Cardiac muscle cell (in vitro differentiated cells and primary cell): Measurements from ENCODE around the gene SLAMF6. TPM values are rescaled to one million over a fixed set of nuclear protein-coding genes. Genes with fewer than 3 reads are reported as not detected.

Source experiments
- DNase-seq, 2 donors: peaks; one replicate each; pipeline versions ENCODE4 v3.0.0 to v3.0.0-alpha.2; 2010 to 2017; ENCODE audit warnings: low read depth in 1 of 2, low spot score in 1 of 2
- H3K27ac ChIP-seq: fragments of 200-600 bp; sonication (generic); 2 replicates; pipeline ENCODE4 v1.5.1; 2016
- H3K27me3 ChIP-seq: fragments of 200-600 bp; sonication (generic); 2 replicates; pipeline ENCODE4 v1.6.0; 2016; ENCODE audit warnings: control low read depth
- H3K36me3 ChIP-seq: fragments of 200-600 bp; sonication (generic); 2 replicates; pipeline ENCODE4 v1.5.1; 2016; ENCODE audit warnings: control low read depth
- H3K4me1 ChIP-seq: fragments of 200-600 bp; sonication (generic); 2 replicates; pipeline ENCODE4 v1.8.1; 2017; ENCODE audit warnings: low read depth, mild to moderate bottlenecking, mixed run types
- H3K4me3 ChIP-seq: fragments of 200-600 bp; sonication (generic); 2 replicates; pipeline ENCODE4 v1.5.1; 2016; ENCODE audit warnings: mild to moderate bottlenecking
- H3K9me3 ChIP-seq: fragments of 200-600 bp; sonication (generic); 2 replicates; pipeline ENCODE4 v1.5.1; 2017; ENCODE audit warnings: low read depth, mild to moderate bottlenecking, control low read depth
- CTCF ChIP-seq: IDR thresholded peaks from 2 replicates; pipeline ENCODE4 v1.5.1; 2012; ENCODE audit warnings: low read depth, mild to moderate bottlenecking, low read length
- polyA plus RNA-seq: library from polyadenylated mRNA; unstranded; fragments of >200 nt; fragmentation: Nextera tagmentation; extraction: Ambion mirVana; gene quantifications from 2 replicates; pipeline ENCODE4 v1.2.1, GENCODE V29; 2016
- total RNA-seq: library from RNA; depleted of rRNA; stranded (reverse); fragments of >200 nt; gene quantifications from 2 replicates; pipeline ENCODE4 v1.2.3, GENCODE V29; 2016

The SLAMF6 gene
- total and polyA plus RNA-seq, 2 experiments from 2014 or later, result not detected

GRCh38 chr1:160437432-160438316, 85.4 kb downstream of the SLAMF6 start:
- no peak for TF ChIP-seq CTCF

GRCh38 chr1:160436966-160437365, 86.1 kb downstream of the SLAMF6 start:
- Histone ChIP-seq H3K4me3 (no peak overlapping the region), H3K36me3 (no peaks in the 10 kb centered on the region), H3K9me3 (no peaks in the 10 kb centered on the region), H3K27me3 (no peaks in the 10 kb centered on the region), H3K27ac (no peak overlapping the region), H3K4me1 (no peaks in the 10 kb centered on the region)
- no peak for TF ChIP-seq CTCF
- peak in 1 of 2 donors; percentile 39 for DNase-seq

More at GRCh38 chr1:160437432-160438316, 85.4 kb downstream of the SLAMF6 start:
- Histone ChIP-seq H3K27me3 (no peaks in the 10 kb centered on the region), H3K36me3 (no peaks in the 10 kb centered on the region), H3K4me1 (no peaks in the 10 kb centered on the region), H3K4me3 (no peak overlapping the region), H3K27ac (no peak overlapping the region), H3K9me3 (no peaks in the 10 kb centered on the region)
- DNase-seq, result no peak

Other genes with a start within 250 kb of the SLAMF6 start
- 129 and 172 TPM in 2 replicates for gene PEX19, start 238.1 kb downstream of the SLAMF6 start, total RNA-seq
- 82.5 and 125 TPM in 2 replicates for gene PEX19, start 238.1 kb downstream of the SLAMF6 start, polyA plus RNA-seq
- gene COPA, start 180.0 kb downstream of the SLAMF6 start, total RNA-seq, result 115 and 129 TPM in 2 replicates
- 139 and 157 TPM in 2 replicates for gene COPA, start 180.0 kb downstream of the SLAMF6 start, polyA plus RNA-seq
- gene NCSTN, start 179.9 kb downstream of the SLAMF6 start, total RNA-seq, result 55.4 and 65.8 TPM in 2 replicates
- 97.8 and 113 TPM in 2 replicates for gene NCSTN, start 179.9 kb downstream of the SLAMF6 start, polyA plus RNA-seq
- 0.11 and 0.12 TPM in 2 replicates for gene NHLH1, start 156.2 kb downstream of the SLAMF6 start, total RNA-seq
- 1.6 TPM in 1 of 2 replicates, not detected in the other for gene NHLH1, start 156.2 kb downstream of the SLAMF6 start, polyA plus RNA-seq
- 14.1 and 24.6 TPM in 2 replicates for gene VANGL2, start 122.7 kb downstream of the SLAMF6 start, total RNA-seq
- gene VANGL2, start 122.7 kb downstream of the SLAMF6 start, polyA plus RNA-seq, result 15.2 and 22.0 TPM in 2 replicates
- not detected in 2 replicates for gene CD84, start 56.2 kb upstream of the SLAMF6 start, total RNA-seq
- gene CD84, start 56.2 kb upstream of the SLAMF6 start, polyA plus RNA-seq, result not detected in 2 replicates
- gene SLAMF1, start 123.8 kb upstream of the SLAMF6 start, total RNA-seq, result not detected in 2 replicates
- 0.10 TPM in 1 of 2 replicates, not detected in the other for gene SLAMF1, start 123.8 kb upstream of the SLAMF6 start, polyA plus RNA-seq
- not detected in 2 replicates for gene CD48, start 188.6 kb upstream of the SLAMF6 start, total RNA-seq
- gene CD48, start 188.6 kb upstream of the SLAMF6 start, polyA plus RNA-seq, result 0.26 TPM in 1 of 2 replicates, not detected in the other
- not detected in 2 replicates for gene SLAMF7, start 216.0 kb upstream of the SLAMF6 start, total RNA-seq
- 0.25 TPM in 1 of 2 replicates, not detected in the other for gene SLAMF7, start 216.0 kb upstream of the SLAMF6 start, polyA plus RNA-seq